A549 treated with AZD9567 at 1 μM for 4 hours (cell line): ENCODE results near the gene SPTBN1. TPM values are rescaled to one million over a fixed set of nuclear protein-coding genes. Genes with fewer than 3 reads are reported as not detected.

Source experiments
- total RNA-seq: library from RNA; stranded (reverse); fragments of 200-300 nt; extraction: Qiagen RNA extraction; gene quantifications from 5 replicates; pipeline ENCODE4 v1.2.3, GENCODE V29; 2022; ENCODE audit not compliant: insufficient read depth

The SPTBN1 gene
- 115 to 124 TPM (median 122 TPM) in 5 replicates for total RNA-seq

GRCh38 chr2:54455563-54456361 lies at the start of gene SPTBN1:
Gene SPTBN1 (plus strand): TSS chr2:54456327. CDS start chr2:54526419, 70,092 bp downstream.

Other genes with a start within 250 kb of the SPTBN1 start
- gene TSPYL6, start 200.1 kb upstream of the SPTBN1 start, total RNA-seq: not detected in 5 replicates